ENCODE measurements around the gene FGD4. TPM values are rescaled to one million over a fixed set of nuclear protein-coding genes. Genes with fewer than 3 reads are reported as not detected.

FGD4 gene
- total RNA-seq, 1 donor from 2014 or later: 55.6 TPM

GRCh38 chr12:32497864-32498263 lies 98.5 kb downstream of the FGD4 start:
- no peaks in the 10 kb centered on the region for H3K9me3 ChIP-seq
- ATAC-seq: no peak
- no peak for DNase-seq
- H3K4me3 ChIP-seq: no peak overlapping the region
- H3K4me1 ChIP-seq: peaks cover 28% of the 10 kb centered on the region
- TF ChIP-seq, protein P1, sequence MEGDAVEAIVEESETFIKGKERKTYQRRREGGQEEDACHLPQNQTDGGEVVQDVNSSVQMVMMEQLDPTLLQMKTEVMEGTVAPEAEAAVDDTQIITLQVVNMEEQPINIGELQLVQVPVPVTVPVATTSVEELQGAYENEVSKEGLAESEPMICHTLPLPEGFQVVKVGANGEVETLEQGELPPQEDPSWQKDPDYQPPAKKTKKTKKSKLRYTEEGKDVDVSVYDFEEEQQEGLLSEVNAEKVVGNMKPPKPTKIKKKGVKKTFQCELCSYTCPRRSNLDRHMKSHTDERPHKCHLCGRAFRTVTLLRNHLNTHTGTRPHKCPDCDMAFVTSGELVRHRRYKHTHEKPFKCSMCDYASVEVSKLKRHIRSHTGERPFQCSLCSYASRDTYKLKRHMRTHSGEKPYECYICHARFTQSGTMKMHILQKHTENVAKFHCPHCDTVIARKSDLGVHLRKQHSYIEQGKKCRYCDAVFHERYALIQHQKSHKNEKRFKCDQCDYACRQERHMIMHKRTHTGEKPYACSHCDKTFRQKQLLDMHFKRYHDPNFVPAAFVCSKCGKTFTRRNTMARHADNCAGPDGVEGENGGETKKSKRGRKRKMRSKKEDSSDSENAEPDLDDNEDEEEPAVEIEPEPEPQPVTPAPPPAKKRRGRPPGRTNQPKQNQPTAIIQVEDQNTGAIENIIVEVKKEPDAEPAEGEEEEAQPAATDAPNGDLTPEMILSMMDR (IDR thresholded peaks at IDR 0.05): no peak
- H3K27ac ChIP-seq: no peak overlapping the region
- H3K27me3 ChIP-seq (ENCODE audit: low read depth): no peaks in the 10 kb centered on the region
- intact Hi-C loops (cut with DNase I): no loop called here
- no peaks in the 10 kb centered on the region for H3K36me3 ChIP-seq

- H3K27me3 ChIP-seq (ENCODE audit: low read depth): no peaks in the 10 kb centered on the region
- DNase-seq: no peak
- no peaks in the 10 kb centered on the region for H3K36me3 ChIP-seq
- peak in 1 of 2 donors; percentile 44 for ATAC-seq
- no peaks in the 10 kb centered on the region for H3K9me3 ChIP-seq
- H3K27ac ChIP-seq: no peak overlapping the region
- TF ChIP-seq, protein P1 (IDR thresholded peaks at IDR 0.05): no peak
- no peak overlapping the region for H3K4me3 ChIP-seq
- H3K4me1 ChIP-seq: peaks cover 40% of the 10 kb centered on the region
- intact Hi-C loops (cut with DNase I): no loop called here
Measured at GRCh38 chr12:32499048-32499447, 99.7 kb downstream of the FGD4 start.

GRCh38 chr12:32501835-32502333 lies 102.5 kb downstream of the FGD4 start:
- intact Hi-C loops (cut with DNase I): no loop called here
- DNase-seq: no peak
- Histone ChIP-seq H3K4me3 (peak overlapping the region; percentile 27), H3K9me3 (no peaks in the 10 kb centered on the region), H3K4me1 (peaks cover 61% of the 10 kb centered on the region), H3K36me3 (no peaks in the 10 kb centered on the region), H3K27me3 (ENCODE audit: low read depth) (no peaks in the 10 kb centered on the region), H3K27ac (peak overlapping the region; percentile 53)
- TF ChIP-seq, protein P1 (IDR thresholded peaks at IDR 0.05): no peak
- ATAC-seq: peak; percentile 65 to 66

DNA sequence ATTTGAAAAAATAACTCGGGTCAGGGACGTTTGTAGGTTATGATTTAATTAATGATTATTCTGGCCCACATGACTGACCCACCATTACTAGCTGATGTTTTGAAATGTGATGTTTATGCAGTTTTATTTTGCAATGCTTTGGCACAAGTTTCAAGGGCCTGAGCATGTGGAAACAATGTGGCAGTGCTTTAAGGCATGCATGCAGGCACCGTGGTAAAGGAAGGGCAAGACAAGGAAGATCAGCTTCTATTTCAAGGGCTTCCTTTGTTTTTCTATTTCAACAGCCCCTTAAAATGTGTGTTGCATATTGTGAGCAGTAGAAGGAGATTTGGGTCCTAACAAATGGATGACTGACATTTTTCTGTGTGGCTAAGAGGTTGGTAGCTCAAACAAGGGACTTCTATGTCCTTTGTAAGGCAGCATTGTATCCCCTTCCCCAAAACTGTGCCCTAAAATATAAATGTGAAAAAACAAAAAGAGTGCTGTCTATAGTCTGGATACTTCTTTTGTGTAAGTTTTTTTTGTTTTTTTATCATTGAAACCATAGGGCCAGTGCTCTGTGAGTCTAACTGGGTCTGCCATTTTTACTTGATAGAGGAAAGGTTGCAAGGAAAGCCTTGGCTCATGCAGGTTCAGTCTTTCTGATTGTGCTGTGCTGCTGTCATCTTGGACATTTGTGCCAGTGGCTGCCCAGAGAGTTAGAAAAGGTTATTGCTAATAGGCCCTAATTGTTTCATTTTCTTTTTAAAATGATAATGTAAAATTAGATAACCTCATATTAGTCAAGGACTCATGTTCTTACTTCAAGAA lies 103.5 kb downstream of the FGD4 start:
- H3K27me3 ChIP-seq (ENCODE audit: low read depth): no peaks in the 10 kb centered on the region

GRCh38 chr12:32503730-32504129 lies 104.4 kb downstream of the FGD4 start:
- peaks cover 62% of the 10 kb centered on the region for H3K4me1 ChIP-seq
- intact Hi-C loops (cut with DNase I): no loop called here
- TF ChIP-seq, protein P1 (IDR thresholded peaks at IDR 0.05): no peak
- H3K27me3 ChIP-seq (ENCODE audit: low read depth): no peaks in the 10 kb centered on the region
- DNase-seq: no peak
- no peak overlapping the region for H3K4me3 ChIP-seq
- H3K27ac ChIP-seq: no peak overlapping the region
- H3K36me3 ChIP-seq: no peaks in the 10 kb centered on the region
- H3K9me3 ChIP-seq: no peaks in the 10 kb centered on the region
- no peak for ATAC-seq

More for the DNA sequence above, 103.5 kb downstream of the FGD4 start:
- TF ChIP-seq, protein P1 (IDR thresholded peaks at IDR 0.05): no peak
- ATAC-seq (peak; percentile 77 to 81), DNase-seq (no peak)
- Histone ChIP-seq H3K4me3 (peak overlapping the region; percentile 27), H3K9me3 (no peaks in the 10 kb centered on the region), H3K4me1 (peaks cover 61% of the 10 kb centered on the region), H3K36me3 (no peaks in the 10 kb centered on the region), H3K27ac (peak overlapping the region; percentile 53)
- intact Hi-C loops (cut with DNase I): no loop called here
